ENCODE results near the gene SPATC1L.

DNA sequence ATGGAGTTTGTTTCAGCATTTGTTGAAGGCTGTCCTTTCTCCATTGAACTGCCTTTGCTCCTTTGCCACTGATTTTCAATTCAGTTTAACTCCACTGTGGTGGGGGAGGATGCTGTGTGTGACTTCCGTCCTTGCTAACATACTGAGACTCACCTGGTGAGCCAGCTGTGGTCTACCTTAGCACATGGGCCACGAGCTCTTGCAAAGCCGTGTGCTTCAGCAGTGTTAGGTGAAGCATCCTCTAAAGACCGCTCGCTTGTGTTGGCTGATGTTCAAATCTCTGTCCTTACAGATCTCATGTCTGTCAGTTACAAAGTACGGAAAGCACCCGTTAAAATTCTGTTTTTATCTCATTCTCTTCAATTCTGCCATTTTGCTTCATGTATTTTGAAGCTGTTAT is 3.6 kb upstream of the SPATC1L start:
- TF ChIP-seq, protein P1, sequence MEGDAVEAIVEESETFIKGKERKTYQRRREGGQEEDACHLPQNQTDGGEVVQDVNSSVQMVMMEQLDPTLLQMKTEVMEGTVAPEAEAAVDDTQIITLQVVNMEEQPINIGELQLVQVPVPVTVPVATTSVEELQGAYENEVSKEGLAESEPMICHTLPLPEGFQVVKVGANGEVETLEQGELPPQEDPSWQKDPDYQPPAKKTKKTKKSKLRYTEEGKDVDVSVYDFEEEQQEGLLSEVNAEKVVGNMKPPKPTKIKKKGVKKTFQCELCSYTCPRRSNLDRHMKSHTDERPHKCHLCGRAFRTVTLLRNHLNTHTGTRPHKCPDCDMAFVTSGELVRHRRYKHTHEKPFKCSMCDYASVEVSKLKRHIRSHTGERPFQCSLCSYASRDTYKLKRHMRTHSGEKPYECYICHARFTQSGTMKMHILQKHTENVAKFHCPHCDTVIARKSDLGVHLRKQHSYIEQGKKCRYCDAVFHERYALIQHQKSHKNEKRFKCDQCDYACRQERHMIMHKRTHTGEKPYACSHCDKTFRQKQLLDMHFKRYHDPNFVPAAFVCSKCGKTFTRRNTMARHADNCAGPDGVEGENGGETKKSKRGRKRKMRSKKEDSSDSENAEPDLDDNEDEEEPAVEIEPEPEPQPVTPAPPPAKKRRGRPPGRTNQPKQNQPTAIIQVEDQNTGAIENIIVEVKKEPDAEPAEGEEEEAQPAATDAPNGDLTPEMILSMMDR (IDR thresholded peaks at IDR 0.05) = no peak
- no peak for TF ChIP-seq POLR2AphosphoS5 (IDR thresholded peaks at IDR 0.05)

Data from upper lobe of left lung (tissue), 4 donors.